HG02588 (cell line): ENCODE data around the gene ACTN3.
"Not testable (repeated sequence)": the region's sequence is repeated elsewhere in the genome, so short reads cannot be mapped to it uniquely, and the experiment has no call there.

Experiments used
- ATAC-seq: cut with Tn5 transposase; IDR thresholded peaks from one replicate; pipeline ENCODE4 v1.9.1; 2021; ENCODE audit warnings: mild to moderate bottlenecking, moderate library complexity; ENCODE audit not compliant: unreplicated experiment

The ACTN3 gene

GRCh38 chr11:66543263-66544107, 3.2 kb upstream of the ACTN3 start:
- ATAC-seq: no peak

- ATAC-seq: not testable (repeated sequence)
Observed at GRCh38 chr11:66544952-66545351, 1.8 kb upstream of the ACTN3 start.

- ATAC-seq: peak; percentile 84
Observed at GRCh38 chr11:66545701-66546367, 869 bp upstream of the ACTN3 start, which contains the start of gene ZDHHC24. Gene ZDHHC24 (minus strand): TSS chr11:66546048. CDS start chr11:66546003, 45 bp downstream.

DNA sequence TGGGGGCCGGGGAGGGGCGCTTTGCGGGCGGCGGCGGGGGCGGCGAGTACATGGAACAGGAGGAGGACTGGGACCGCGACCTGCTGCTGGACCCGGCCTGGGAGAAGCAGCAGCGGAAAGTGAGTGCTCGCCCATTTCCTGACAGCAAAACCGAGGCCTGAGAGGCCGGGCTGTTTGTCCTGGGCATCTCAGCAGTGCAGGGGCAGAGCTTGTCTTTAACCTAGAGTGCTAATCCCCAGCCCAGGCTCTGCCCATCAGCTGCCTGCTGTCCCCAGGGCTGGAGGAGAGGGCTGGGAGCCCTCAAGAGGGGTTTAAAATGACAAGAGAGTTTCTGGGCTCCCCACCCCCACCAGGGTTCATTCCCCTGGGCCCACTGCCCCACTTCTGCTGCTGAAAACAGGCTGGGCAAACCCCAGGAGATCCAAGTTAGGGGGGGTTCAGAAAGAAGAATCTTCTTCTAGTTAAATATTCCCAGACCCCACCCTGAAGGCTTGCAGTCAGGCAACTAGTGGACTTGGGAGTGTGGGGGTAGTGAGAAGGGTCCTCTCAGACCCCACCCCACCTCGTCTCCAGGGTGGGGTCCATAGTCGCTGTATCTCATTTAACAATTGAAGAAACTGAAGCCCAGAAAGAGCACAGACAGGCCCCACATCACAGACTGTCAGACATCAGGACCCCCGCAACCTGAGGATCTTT, 411 bp downstream of the ACTN3 start:
- no peak for ATAC-seq

- no peak for ATAC-seq
Observed at GRCh38 chr11:66547662-66548009, 933 bp downstream of the ACTN3 start.

DNA sequence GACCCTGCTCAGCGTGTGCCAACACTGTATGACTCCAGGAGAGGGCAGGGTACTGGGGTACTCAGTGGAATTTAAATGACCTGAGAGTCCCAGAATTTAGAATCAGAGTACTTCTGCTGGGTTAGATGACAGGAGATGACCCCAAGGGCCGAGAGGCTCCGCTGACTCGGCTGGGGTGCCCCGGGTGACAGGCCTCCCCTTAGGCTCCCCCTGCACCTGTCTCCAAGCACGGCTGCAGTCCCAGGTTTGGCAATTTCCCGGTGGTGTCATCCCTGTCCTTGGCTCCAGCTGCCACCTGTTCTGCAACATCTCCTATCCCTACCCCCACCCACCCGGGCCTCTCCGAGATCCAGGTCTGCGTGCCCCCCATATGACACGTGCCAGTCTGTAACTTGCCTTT, 1.3 kb downstream of the ACTN3 start:
- no peak for ATAC-seq

- no peak for ATAC-seq
Observed at GRCh38 chr11:66548774-66549630, 2.3 kb downstream of the ACTN3 start.

GRCh38 chr11:66549696-66550095, 3.0 kb downstream of the ACTN3 start:
- no peak for ATAC-seq

DNA sequence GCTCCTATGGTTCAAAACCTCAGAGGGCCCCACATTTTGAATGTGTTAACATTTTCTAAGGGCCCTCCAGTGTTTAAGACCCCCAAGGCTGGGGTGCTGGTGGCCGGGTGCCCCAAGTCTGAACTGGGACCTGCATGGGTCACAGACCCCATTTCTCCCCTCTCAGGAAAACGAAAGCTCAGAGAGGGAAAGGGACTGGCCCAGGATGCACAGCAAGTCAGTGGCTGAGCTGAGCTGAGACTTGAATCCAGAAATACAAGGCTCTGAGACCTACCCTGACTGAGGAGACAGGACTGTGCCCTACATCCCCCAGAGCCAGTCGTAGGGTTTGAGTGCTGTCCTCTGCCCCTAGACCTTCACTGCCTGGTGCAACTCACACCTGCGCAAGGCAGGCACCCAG, 4.2 kb downstream of the ACTN3 start:
- ATAC-seq: no peak

DNA sequence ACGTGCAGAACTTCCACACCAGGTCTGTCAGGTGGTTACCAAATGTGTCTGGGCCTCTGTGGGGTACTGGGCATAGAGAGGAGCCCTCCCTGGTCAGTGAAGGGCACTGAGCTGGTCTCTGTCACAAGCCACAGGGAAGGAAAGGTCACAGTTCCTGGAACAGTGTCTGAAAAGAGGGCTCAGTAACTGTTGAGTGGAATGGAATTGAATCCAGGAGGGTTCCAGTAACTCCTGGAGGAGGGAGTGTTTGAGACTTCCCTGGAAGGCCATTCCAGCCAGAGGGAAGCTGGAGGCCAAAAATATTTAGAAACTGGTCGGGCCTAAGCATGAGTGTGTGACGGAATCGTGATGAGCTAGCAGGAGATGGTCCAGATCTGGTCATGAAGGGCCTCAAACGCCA, 7.9 kb downstream of the ACTN3 start:
- ATAC-seq: no peak

DNA sequence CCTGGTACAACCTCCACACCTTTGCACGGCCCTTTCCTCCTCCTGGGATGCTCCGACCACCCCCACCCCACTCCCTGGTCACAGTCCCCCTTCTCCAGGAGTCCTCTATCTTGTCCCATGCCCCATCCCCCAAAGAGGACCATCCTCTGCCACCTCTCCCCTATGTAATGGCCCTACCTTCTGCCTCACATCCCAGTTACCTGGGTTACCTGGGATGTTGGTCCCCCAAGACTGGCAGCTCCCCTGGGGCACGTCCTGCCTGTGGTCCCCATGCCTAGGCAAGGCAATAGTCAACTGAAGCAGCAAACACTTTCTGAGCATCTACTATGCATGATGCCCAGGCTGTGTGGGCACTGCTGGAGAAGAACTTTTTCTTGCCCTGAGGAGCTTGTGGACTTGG, 8.7 kb downstream of the ACTN3 start:
- ATAC-seq: no peak

DNA sequence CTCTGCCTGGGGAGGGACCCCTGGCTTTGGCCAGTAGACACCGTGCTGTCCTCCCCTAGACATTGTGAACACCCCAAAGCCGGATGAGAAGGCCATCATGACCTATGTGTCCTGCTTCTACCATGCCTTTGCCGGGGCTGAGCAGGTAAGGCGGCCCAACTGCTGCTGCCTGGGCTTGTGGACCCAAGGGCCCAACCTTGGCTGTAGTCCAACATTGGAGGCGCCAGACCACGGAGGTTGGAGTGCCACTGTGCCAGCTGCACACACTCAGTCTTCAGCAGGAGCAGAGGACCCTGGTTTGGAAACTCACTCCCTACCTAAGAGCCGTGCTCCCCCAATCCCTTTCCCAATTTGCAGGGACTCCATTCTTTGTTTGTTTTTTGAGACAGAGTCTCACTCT, 9.4 kb downstream of the ACTN3 start:
- no peak for ATAC-seq

GRCh38 chr11:66557733-66558326, 11.1 kb downstream of the ACTN3 start:
- no peak for ATAC-seq

- no peak for ATAC-seq
Observed at GRCh38 chr11:66559142-66559865, 12.6 kb downstream of the ACTN3 start.

- no peak for ATAC-seq
Observed at GRCh38 chr11:66559866-66560676, 13.4 kb downstream of the ACTN3 start.

DNA sequence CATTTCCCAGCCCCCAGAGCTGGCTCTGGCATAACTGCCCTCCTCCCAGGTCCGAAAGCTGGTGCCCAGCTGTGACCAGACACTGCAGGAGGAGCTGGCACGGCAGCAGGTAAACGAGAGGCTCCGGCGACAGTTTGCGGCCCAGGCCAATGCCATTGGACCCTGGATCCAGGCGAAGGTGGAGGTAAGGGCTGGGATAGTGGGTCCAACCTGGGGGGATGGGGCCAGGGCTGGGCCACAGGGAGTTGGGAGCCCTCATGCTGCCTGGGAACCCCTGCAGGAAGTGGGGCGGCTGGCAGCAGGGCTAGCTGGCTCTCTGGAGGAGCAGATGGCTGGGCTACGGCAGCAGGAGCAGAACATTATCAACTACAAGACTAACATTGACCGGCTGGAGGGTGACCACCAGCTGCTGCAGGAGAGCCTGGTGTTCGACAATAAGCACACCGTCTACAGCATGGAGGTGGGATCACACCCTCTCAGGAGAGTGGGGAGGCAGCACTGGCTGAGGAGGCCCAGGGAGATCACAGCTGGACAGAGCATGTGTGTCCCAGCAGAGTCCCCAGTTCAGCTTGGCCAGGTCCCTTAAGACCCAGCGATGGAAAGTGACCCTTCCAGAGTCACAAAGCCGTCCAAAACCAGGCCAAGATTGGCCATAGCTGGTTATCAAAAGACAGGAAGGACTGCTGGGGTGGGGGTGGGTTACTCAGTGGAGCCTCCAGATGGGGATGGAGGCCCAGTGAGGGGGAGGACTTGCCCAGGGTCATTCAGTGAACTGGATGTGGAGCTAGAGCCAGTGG, 14.7 kb downstream of the ACTN3 start:
- no peak for ATAC-seq

GRCh38 chr11:66561975-66562248, 15.2 kb downstream of the ACTN3 start:
- no peak for ATAC-seq

DNA sequence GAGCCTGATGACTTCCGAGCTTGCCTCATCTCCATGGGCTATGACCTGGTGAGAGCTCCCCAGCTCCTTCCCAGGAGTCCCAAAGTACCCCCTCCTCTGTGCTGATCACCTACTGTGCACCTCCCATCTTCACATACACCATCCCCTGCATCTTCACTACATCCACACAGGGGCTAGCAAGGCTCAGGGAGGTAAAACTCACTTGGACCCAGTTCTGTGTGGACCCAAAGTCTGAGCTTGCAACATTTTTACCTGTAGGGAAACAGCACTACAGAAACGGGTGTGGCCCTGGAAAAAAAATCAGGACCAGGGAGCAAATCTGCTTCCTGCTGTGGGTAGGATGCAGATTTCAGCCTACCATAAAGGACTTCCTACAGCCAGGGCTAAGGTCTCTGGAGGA, 15.6 kb downstream of the ACTN3 start:
- no peak for ATAC-seq
